Measurements from ENCODE around the gene CSRP3.

DNA sequence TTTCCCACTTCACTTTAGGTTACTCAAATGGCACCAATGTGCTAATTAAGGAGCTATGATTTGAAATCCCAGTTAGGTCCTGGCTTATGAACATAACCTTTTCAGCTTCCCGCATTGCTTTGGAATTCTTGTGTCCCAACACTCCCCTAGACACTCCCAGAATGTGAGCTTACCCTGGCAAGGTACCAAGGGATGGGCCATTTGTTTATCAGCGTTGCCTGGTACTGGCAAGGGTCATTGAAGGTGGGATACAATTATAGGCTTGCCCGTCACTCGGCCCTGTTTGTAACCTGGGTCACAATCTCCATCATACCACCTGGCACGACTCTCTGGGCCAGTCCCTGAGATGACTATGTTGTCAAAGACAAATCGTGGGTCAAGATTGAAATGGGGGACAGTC is 5.4 kb downstream of the CSRP3 start:
- TF ChIP-seq, protein P1, sequence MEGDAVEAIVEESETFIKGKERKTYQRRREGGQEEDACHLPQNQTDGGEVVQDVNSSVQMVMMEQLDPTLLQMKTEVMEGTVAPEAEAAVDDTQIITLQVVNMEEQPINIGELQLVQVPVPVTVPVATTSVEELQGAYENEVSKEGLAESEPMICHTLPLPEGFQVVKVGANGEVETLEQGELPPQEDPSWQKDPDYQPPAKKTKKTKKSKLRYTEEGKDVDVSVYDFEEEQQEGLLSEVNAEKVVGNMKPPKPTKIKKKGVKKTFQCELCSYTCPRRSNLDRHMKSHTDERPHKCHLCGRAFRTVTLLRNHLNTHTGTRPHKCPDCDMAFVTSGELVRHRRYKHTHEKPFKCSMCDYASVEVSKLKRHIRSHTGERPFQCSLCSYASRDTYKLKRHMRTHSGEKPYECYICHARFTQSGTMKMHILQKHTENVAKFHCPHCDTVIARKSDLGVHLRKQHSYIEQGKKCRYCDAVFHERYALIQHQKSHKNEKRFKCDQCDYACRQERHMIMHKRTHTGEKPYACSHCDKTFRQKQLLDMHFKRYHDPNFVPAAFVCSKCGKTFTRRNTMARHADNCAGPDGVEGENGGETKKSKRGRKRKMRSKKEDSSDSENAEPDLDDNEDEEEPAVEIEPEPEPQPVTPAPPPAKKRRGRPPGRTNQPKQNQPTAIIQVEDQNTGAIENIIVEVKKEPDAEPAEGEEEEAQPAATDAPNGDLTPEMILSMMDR (IDR thresholded peaks at IDR 0.05) = no peak
- TF ChIP-seq POLR2AphosphoS5 (IDR thresholded peaks at IDR 0.05) = no peak
